ENCODE measurements around the gene ABLIM2. TPM values are rescaled to one million over a fixed set of nuclear protein-coding genes. Genes with fewer than 3 reads are reported as not detected.
"Not testable (repeated sequence)": the region's sequence is repeated elsewhere in the genome, so short reads cannot be mapped to it uniquely, and the experiment has no call there.

ABLIM2 gene
- total and polyA plus RNA-seq, 7 experiments from 2014 or later = 0.22 to 5.8 (median 3.1) TPM

DNA sequence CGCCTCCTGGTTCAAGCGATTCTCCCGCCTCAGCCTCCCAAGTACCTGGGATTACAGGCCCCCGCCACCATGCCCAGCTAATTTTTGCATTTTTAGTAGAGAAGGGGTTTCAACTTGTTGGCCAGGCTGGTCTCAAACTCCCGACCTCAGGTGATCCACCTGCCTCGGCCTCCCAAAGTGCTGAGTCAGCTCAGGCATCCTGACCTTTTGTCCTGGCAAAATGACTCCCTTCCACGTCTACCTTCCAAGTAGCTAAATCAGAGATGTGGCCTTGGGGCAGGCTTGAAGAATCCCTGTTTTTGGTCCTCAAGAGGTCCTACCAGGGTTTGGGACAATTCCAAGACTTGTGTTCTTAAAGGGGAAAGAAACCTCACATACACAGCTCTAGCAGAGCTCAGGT, 231.8 kb downstream of the ABLIM2 start:
- ATAC-seq (no peak), DNase-seq (no peak)
- intact Hi-C loops (cut with micrococcal nuclease) = loop anchor here in 1 of 2 donors (1.0 kb wide), 1 partner anchor 11 kb away; no protein-coding TSS in a partner anchor
- H3K4me3 ChIP-seq (ENCODE audit: low read length) = no peak overlapping the region
- no peaks in the 10 kb centered on the region for H3K27me3 ChIP-seq (ENCODE audit: control insufficient read depth in 2 of 2, insufficient read depth in 2 of 2, low read length in 2 of 2)
- POLR2A ChIA-PET = no interaction called here
- H3K4me3 Mint-ChIP-seq = no peak overlapping the region
- H3K27me3 Mint-ChIP-seq = no peaks in the 10 kb centered on the region
- peaks cover 0 to 5% (median 0%) of the 10 kb centered on the region in 11 donors for H3K9me3 Mint-ChIP-seq
- peaks cover 8 to 62% (median 55%) of the 10 kb centered on the region in 7 donors for H3K4me1 Mint-ChIP-seq
- no peak overlapping the region for H3K27ac ChIP-seq (ENCODE audit: low read depth, low read length)
- H3K36me3 Mint-ChIP-seq = peaks cover 0 to 13% (median 9%) of the 10 kb centered on the region in 5 donors
- no peaks in the 10 kb centered on the region for H3K9me3 ChIP-seq (ENCODE audit: control insufficient read depth in 2 of 3, low read length in 3 of 3)
- H3K4me1 ChIP-seq (ENCODE audit: control insufficient read depth in 2 of 2, insufficient read depth in 2 of 2, low read length in 2 of 2) = peaks cover 0 to 3% of the 10 kb centered on the region in 2 donors
- no peaks in the 10 kb centered on the region for H3K36me3 ChIP-seq (ENCODE audit: control insufficient read depth in 2 of 3, insufficient read depth in 3 of 3, low read length in 3 of 3)
- CTCF ChIA-PET = no interaction called here
- H3K27ac Mint-ChIP-seq = no peak overlapping the region

DNA sequence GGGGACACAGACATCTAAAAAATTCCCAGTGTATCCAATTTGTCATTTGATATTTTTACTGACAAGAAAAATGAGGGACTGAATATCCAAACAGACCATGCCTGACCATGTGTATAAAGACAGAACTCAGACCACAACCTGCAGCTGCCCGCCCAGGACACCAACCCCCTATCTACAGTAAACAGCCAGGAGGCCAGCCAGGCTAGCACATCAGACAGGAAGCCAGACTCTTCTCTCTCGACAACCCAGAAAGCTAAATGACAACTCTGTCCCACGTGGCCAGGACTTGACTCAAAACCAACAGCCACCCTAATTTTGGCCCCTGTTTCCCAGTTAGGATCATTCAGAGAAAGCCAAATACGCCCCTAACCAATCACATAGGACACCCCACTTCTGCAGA, 234.0 kb downstream of the ABLIM2 start:
- intact Hi-C loops (cut with micrococcal nuclease) = no loop called here

DNA sequence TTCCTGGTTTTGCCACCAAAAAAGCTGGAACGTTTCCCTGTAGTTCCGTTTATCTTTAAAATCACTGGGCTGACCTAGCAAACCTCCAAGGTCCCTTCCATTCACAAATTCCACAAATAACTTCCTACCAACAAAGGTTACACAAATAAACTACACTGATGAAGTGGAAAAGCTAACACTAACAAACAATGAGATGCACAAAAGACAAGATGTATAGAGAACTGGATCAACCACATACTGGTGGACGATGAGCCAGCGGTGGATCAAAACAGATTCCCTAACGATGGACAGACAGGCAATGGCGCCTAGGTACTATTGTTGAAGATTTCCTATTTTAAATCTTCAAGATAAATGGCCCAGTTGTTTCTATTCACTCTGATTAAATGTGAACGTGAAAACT, 234.4 kb downstream of the ABLIM2 start:
- DNase-seq (no peak), ATAC-seq (no peak)
- ChIA-PET POLR2A (no interaction called here), CTCF (no interaction called here)
- Mint-ChIP-seq H3K4me3 (no peak overlapping the region), H3K9me3 (peaks cover 0 to 5% (median 0%) of the 10 kb centered on the region in 11 donors), H3K27me3 (no peaks in the 10 kb centered on the region), H3K36me3 (peaks cover 0 to 18% (median 9%) of the 10 kb centered on the region in 5 donors), H3K4me1 (peaks cover 5 to 53% (median 49%) of the 10 kb centered on the region in 7 donors), H3K27ac (no peak overlapping the region)
- Histone ChIP-seq H3K4me1 (ENCODE audit: control insufficient read depth in 2 of 2, insufficient read depth in 2 of 2, low read length in 2 of 2) (no peaks in the 10 kb centered on the region), H3K27me3 (ENCODE audit: control insufficient read depth in 2 of 2, insufficient read depth in 2 of 2, low read length in 2 of 2) (no peaks in the 10 kb centered on the region), H3K36me3 (ENCODE audit: control insufficient read depth in 2 of 3, insufficient read depth in 3 of 3, low read length in 3 of 3) (no peaks in the 10 kb centered on the region), H3K9me3 (ENCODE audit: control insufficient read depth in 2 of 3, low read length in 3 of 3) (no peaks in the 10 kb centered on the region), H3K4me3 (ENCODE audit: low read length) (no peak overlapping the region), H3K27ac (ENCODE audit: low read depth, low read length) (no peak overlapping the region)
- intact Hi-C loops (cut with micrococcal nuclease) = no loop called here

More for the DNA sequence above, 234.0 kb downstream of the ABLIM2 start:
- POLR2A ChIA-PET = no interaction called here
- H3K4me3 Mint-ChIP-seq = peak overlapping the region in 1 of 10 donors; percentile 25
- Histone ChIP-seq H3K4me1 (ENCODE audit: control insufficient read depth in 2 of 2, insufficient read depth in 2 of 2, low read length in 2 of 2) (no peaks in the 10 kb centered on the region), H3K27ac (ENCODE audit: low read depth, low read length) (no peak overlapping the region), H3K4me3 (ENCODE audit: low read length) (no peak overlapping the region), H3K27me3 (ENCODE audit: control insufficient read depth in 2 of 2, insufficient read depth in 2 of 2, low read length in 2 of 2) (no peaks in the 10 kb centered on the region), H3K36me3 (ENCODE audit: control insufficient read depth in 2 of 3, insufficient read depth in 3 of 3, low read length in 3 of 3) (no peaks in the 10 kb centered on the region), H3K9me3 (ENCODE audit: control insufficient read depth in 2 of 3, low read length in 3 of 3) (no peaks in the 10 kb centered on the region)
- H3K36me3 Mint-ChIP-seq = peaks cover 0 to 16% (median 9%) of the 10 kb centered on the region in 5 donors
- CTCF ChIA-PET = no interaction called here
- peaks cover 8 to 54% (median 50%) of the 10 kb centered on the region in 7 donors for H3K4me1 Mint-ChIP-seq
- DNase-seq (no peak), ATAC-seq (no peak)
- H3K27me3 Mint-ChIP-seq = no peaks in the 10 kb centered on the region
- peak overlapping the region in 2 of 9 donors; percentile 14 to 28 for H3K27ac Mint-ChIP-seq
- peaks cover 0 to 5% (median 0%) of the 10 kb centered on the region in 11 donors for H3K9me3 Mint-ChIP-seq

DNA sequence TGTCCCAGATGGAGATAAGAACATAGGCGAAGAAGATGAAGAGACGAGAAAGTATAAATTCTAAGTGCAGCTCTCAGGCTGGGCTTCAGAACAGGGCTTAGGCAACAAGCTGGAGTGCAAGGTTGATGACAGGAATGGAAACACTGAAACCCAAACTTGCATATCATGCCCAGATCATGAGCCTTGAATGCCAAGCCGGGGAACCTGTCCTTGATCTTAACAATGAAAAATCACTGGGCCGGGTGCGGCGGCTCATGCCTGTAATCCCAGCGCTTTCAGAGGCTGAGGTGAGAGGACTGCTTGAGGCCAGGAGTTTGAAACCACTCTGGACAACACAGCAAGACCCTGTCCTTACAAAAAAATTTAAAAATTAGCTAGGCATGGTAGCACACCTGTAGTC, 236.1 kb downstream of the ABLIM2 start:
- CTCF ChIA-PET = no interaction called here
- Mint-ChIP-seq H3K36me3 (peaks cover 0 to 24% (median 9%) of the 10 kb centered on the region in 5 donors), H3K27me3 (no peaks in the 10 kb centered on the region), H3K27ac (no peak overlapping the region), H3K4me1 (peaks cover 5 to 59% (median 48%) of the 10 kb centered on the region in 7 donors), H3K4me3 (no peak overlapping the region), H3K9me3 (peaks cover 0 to 5% (median 0%) of the 10 kb centered on the region in 11 donors)
- Histone ChIP-seq H3K27me3 (ENCODE audit: control insufficient read depth in 2 of 2, insufficient read depth in 2 of 2, low read length in 2 of 2) (no peaks in the 10 kb centered on the region), H3K4me3 (ENCODE audit: low read length) (no peak overlapping the region), H3K27ac (ENCODE audit: low read depth, low read length) (no peak overlapping the region), H3K9me3 (ENCODE audit: control insufficient read depth in 2 of 3, low read length in 3 of 3) (no peaks in the 10 kb centered on the region), H3K36me3 (ENCODE audit: control insufficient read depth in 2 of 3, insufficient read depth in 3 of 3, low read length in 3 of 3) (no peaks in the 10 kb centered on the region), H3K4me1 (ENCODE audit: control insufficient read depth in 2 of 2, insufficient read depth in 2 of 2, low read length in 2 of 2) (no peaks in the 10 kb centered on the region)
- DNase-seq = no peak
- POLR2A ChIA-PET = no interaction called here
- intact Hi-C loops (cut with micrococcal nuclease) = no loop called here
- ATAC-seq = no peak

DNA sequence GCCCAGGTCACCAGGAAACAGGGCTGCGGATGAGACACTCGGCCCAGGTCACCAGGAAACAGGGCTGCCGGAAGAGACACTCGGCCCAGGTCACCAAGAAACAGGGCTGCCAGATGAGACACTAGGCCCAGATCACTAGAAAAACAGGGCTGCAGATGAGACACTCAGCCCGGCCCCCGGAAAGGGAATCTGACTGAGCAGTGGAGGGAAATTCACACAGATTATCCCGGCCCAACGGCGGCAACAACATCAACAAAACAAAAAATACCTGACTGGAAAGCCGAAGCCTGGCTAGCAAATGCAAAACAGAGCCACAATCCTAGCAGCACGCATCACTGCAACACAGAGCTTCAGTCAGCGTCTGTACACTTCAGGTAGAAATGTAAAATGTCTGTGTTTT, 239.6 kb downstream of the ABLIM2 start:
- ATAC-seq (no peak), DNase-seq (no peak)
- Mint-ChIP-seq H3K4me1 (peaks cover 12 to 73% (median 56%) of the 10 kb centered on the region in 7 donors), H3K27me3 (no peaks in the 10 kb centered on the region), H3K4me3 (no peak overlapping the region), H3K36me3 (peaks cover 0 to 21% (median 5%) of the 10 kb centered on the region in 5 donors), H3K27ac (peak overlapping the region in 1 of 9 donors; percentile 2), H3K9me3 (no peaks in the 10 kb centered on the region)
- no peaks in the 10 kb centered on the region for H3K9me3 ChIP-seq (ENCODE audit: control insufficient read depth in 2 of 3, low read length in 3 of 3)
- H3K27me3 ChIP-seq (ENCODE audit: control insufficient read depth in 2 of 2, insufficient read depth in 2 of 2, low read length in 2 of 2) = no peaks in the 10 kb centered on the region
- no peaks in the 10 kb centered on the region for H3K36me3 ChIP-seq (ENCODE audit: control insufficient read depth in 2 of 3, insufficient read depth in 3 of 3, low read length in 3 of 3)
- CTCF ChIA-PET = no interaction called here
- H3K4me1 ChIP-seq (ENCODE audit: control insufficient read depth in 2 of 2, insufficient read depth in 2 of 2, low read length in 2 of 2) = no peaks in the 10 kb centered on the region
- intact Hi-C loops (cut with micrococcal nuclease) = no loop called here
- H3K4me3 ChIP-seq (ENCODE audit: low read length) = no peak overlapping the region
- POLR2A ChIA-PET = no interaction called here
- H3K27ac ChIP-seq (ENCODE audit: low read depth, low read length) = no peak overlapping the region

DNA sequence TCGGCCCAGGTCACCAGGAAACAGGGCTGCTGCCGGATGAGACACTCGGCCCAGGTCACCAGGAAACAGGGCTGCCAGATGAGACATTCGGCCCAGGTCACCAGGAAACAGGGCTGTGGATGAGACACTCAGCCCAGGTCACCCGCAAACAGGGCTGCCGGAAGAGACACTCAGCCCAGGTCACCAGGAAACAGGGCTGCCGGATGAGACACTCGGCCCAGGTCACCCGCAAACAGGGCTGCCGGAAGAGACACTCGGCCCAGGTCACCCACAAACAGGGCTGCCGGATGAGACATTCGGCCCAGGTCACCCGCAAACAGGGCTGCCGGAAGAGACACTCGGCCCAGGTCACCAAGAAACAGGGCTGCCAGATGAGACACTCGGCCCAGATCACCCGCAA, 240.4 kb downstream of the ABLIM2 start:
- H3K4me3 Mint-ChIP-seq; POLR2A ChIA-PET; H3K4me1 ChIP-seq (ENCODE audit: control insufficient read depth in 2 of 2, insufficient read depth in 2 of 2, low read length in 2 of 2); intact Hi-C loops (cut with micrococcal nuclease); H3K9me3 ChIP-seq (ENCODE audit: control insufficient read depth in 2 of 3, low read length in 3 of 3); H3K27me3 ChIP-seq (ENCODE audit: control insufficient read depth in 2 of 2, insufficient read depth in 2 of 2, low read length in 2 of 2); ATAC-seq; H3K27me3 Mint-ChIP-seq; DNase-seq; H3K36me3 ChIP-seq (ENCODE audit: control insufficient read depth in 2 of 3, insufficient read depth in 3 of 3, low read length in 3 of 3); H3K4me3 ChIP-seq (ENCODE audit: low read length); H3K27ac ChIP-seq (ENCODE audit: low read depth, low read length); CTCF ChIA-PET; H3K9me3 Mint-ChIP-seq; H3K27ac Mint-ChIP-seq: not testable (repeated sequence)
- Mint-ChIP-seq H3K4me1 (peaks cover 12 to 66% (median 53%) of the 10 kb centered on the region in 7 donors), H3K36me3 (peaks cover 0 to 21% (median 5%) of the 10 kb centered on the region in 5 donors)

DNA sequence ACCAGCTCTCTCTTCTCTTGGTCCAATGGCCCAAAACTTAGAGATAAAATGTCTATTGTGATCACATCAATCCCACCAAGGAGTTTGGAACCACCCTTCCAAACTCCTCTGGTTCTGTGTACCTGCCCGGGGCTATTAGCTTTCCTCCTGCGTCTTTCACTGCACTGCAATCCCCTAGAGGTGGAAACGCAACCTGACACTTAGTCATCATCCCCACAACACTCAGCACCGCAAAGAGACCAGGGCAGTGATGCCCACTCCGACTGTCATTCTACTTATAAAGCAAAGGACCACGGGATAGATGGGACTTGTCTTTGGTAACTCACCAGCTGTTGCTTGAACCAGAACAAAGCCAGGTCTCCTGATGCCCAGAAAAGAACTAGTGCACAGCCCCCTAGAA, 240.9 kb downstream of the ABLIM2 start:
- no peaks in the 10 kb centered on the region for H3K27me3 ChIP-seq (ENCODE audit: control insufficient read depth in 2 of 2, insufficient read depth in 2 of 2, low read length in 2 of 2)
- H3K4me3 ChIP-seq (ENCODE audit: low read length) = no peak overlapping the region
- Mint-ChIP-seq H3K9me3 (no peaks in the 10 kb centered on the region), H3K4me1 (peaks cover 12 to 65% (median 49%) of the 10 kb centered on the region in 7 donors), H3K36me3 (peaks cover 0 to 21% (median 5%) of the 10 kb centered on the region in 5 donors), H3K27ac (peak overlapping the region in 1 of 9 donors; percentile 58), H3K4me3 (peak overlapping the region in 1 of 10 donors; percentile 2), H3K27me3 (no peaks in the 10 kb centered on the region)
- H3K36me3 ChIP-seq (ENCODE audit: control insufficient read depth in 2 of 3, insufficient read depth in 3 of 3, low read length in 3 of 3) = no peaks in the 10 kb centered on the region
- ChIA-PET CTCF (no interaction called here), POLR2A (no interaction called here)
- intact Hi-C loops (cut with micrococcal nuclease) = loop anchor here in 1 of 2 donors (2.0 kb wide), 1 partner anchor 113 kb away; no protein-coding TSS in a partner anchor
- H3K27ac ChIP-seq (ENCODE audit: low read depth, low read length) = no peak overlapping the region
- no peaks in the 10 kb centered on the region for H3K9me3 ChIP-seq (ENCODE audit: control insufficient read depth in 2 of 3, low read length in 3 of 3)
- no peak for ATAC-seq
- H3K4me1 ChIP-seq (ENCODE audit: control insufficient read depth in 2 of 2, insufficient read depth in 2 of 2, low read length in 2 of 2) = no peaks in the 10 kb centered on the region
- DNase-seq = no peak
